OCI-LY3 (cell line): Measurements from ENCODE around the gene ABCD3.

Source experiments
- H2AFZ ChIP-seq: fragments of 200-600, 300-600 bp; shearing (Covaris generic); 2 replicates; pipeline ENCODE4 v1.6.0; 2014; ENCODE audit warnings: antibody characterized with exemption, low read depth, low read length
- H3K27ac ChIP-seq: fragments of 200-600, 300-600 bp; sonication (generic); 2 replicates; pipeline ENCODE4 v1.5.1; 2014; ENCODE audit warnings: mild to moderate bottlenecking, low read length, moderate library complexity, mixed read lengths
- H3K27me3 ChIP-seq: fragments of 200-600, 300-600 bp; sonication (generic); 2 replicates; pipeline ENCODE4 v1.6.1; 2014; ENCODE audit warnings: low read depth, low read length, mixed read lengths
- H3K36me3 ChIP-seq: fragments of 200-600, 300-600 bp; sonication (generic); replicated peaks from 2 replicates; pipeline ENCODE3; 2014; ENCODE audit warnings: low read depth, low read length, mixed read lengths
- H3K4me1 ChIP-seq: fragments of 300-600, 200-600 bp; sonication (generic); 2 replicates; pipeline ENCODE4 v1.6.1; 2014; ENCODE audit warnings: low read length, mixed read lengths
- H3K4me2 ChIP-seq: fragments of 200-600, 300-600 bp; sonication (generic); 2 replicates; pipeline ENCODE4 v1.6.1; 2014; ENCODE audit warnings: low read length, mixed read lengths
- H3K4me3 ChIP-seq: fragments of 300-600, 200-600 bp; sonication (generic); 2 replicates; pipeline ENCODE4 v1.5.1; 2014; ENCODE audit warnings: antibody characterized with exemption, mild to moderate bottlenecking, low read length, moderate library complexity
- H3K79me2 ChIP-seq: fragments of 300-600, 200-600 bp; shearing (Covaris generic); 2 replicates; pipeline ENCODE4 v1.6.1; 2014; ENCODE audit warnings: mild to moderate bottlenecking, low read length, mixed read lengths
- H3K9ac ChIP-seq: fragments of 300-600, 200-600 bp; shearing (Covaris generic); 2 replicates; pipeline ENCODE4 v1.6.0; 2014; ENCODE audit warnings: mild to moderate bottlenecking, low read length, moderate library complexity
- H3K9me3 ChIP-seq: fragments of 200-600, 300-600 bp; shearing (Covaris generic); 2 replicates; pipeline ENCODE4 v1.6.1; 2014; ENCODE audit warnings: low read length, mixed read lengths; ENCODE audit not compliant: insufficient read depth
- H4K20me1 ChIP-seq: fragments of 200-600, 300-600 bp; sonication (generic); 2 replicates; pipeline ENCODE4 v1.6.1; 2016; ENCODE audit warnings: low read length, mixed read lengths; ENCODE audit not compliant: insufficient read depth
- EZH2phosphoT487 ChIP-seq: fragments of 200-600 bp; shearing (Covaris generic); IDR thresholded peaks from 2 replicates; pipeline ENCODE4 v1.6.1; 2018; ENCODE audit warnings: antibody characterized with exemption, mixed run types, low read depth
- TF ChIP-seq, protein P1 (sequence below): fragments of 200-600, 300-600 bp; sonication (generic); IDR thresholded peaks from 2 replicates; pipeline ENCODE4 v1.5.1; 2014; ENCODE audit warnings: antibody characterized with exemption, low read length, low read depth

Gene ABCD3

DNA sequence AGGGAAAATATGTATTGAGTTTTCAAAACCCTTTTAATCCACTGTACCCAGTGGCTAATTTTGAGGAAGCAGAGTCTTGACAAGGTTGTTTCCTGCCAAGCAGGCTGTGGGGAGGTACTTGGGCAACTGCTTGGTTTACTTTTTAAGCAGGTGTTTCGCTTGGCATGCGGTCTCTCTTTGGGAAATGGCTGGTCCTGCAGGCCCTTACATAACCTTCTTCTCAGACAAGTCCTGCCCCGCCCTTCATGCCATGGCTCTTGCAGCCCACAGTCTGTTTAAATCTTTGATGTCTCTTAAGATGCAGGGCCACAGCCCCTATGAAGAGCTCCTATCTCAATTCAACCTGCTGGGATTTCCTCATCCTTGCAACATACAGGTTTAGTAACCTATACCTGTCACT, 36.0 kb upstream of the ABCD3 start:
- Histone ChIP-seq H3K27ac (no peak overlapping the region), H3K36me3 (no peaks in the 10 kb centered on the region), H3K4me2 (no peak overlapping the region), H4K20me1 (no peaks in the 10 kb centered on the region), H3K27me3 (no peaks in the 10 kb centered on the region), H3K79me2 (no peaks in the 10 kb centered on the region), H3K9ac (no peak overlapping the region), H3K9me3 (no peaks in the 10 kb centered on the region), H2AFZ (no peak overlapping the region), H3K4me3 (no peak overlapping the region), H3K4me1 (peaks cover 15% of the 10 kb centered on the region)
- TF ChIP-seq EZH2phosphoT487 = no peak
- TF ChIP-seq, protein P1, sequence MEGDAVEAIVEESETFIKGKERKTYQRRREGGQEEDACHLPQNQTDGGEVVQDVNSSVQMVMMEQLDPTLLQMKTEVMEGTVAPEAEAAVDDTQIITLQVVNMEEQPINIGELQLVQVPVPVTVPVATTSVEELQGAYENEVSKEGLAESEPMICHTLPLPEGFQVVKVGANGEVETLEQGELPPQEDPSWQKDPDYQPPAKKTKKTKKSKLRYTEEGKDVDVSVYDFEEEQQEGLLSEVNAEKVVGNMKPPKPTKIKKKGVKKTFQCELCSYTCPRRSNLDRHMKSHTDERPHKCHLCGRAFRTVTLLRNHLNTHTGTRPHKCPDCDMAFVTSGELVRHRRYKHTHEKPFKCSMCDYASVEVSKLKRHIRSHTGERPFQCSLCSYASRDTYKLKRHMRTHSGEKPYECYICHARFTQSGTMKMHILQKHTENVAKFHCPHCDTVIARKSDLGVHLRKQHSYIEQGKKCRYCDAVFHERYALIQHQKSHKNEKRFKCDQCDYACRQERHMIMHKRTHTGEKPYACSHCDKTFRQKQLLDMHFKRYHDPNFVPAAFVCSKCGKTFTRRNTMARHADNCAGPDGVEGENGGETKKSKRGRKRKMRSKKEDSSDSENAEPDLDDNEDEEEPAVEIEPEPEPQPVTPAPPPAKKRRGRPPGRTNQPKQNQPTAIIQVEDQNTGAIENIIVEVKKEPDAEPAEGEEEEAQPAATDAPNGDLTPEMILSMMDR = no peak

DNA sequence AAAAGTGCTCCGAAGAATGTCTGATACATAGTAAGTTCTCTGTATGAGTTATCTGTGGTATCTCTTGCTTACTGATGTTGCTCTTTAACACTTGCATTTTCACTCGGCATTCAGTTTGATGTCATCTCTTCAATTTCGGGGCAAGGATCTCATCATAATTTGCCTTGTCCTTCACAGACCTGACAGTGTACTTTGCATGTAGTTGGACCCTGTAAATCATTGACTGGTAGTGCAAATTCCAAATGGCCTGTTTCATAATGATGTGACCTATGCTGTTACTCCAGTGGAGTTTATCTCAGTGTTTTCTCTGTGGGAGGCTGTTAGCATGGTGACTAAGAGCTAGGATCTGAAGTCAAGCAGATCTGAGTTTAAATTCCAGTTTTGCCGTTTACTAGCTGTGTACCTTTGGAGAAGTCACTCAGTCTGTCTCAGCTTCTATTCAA, 34.2 kb upstream of the ABCD3 start:
- Histone ChIP-seq H3K36me3 (no peaks in the 10 kb centered on the region), H3K79me2 (no peaks in the 10 kb centered on the region), H4K20me1 (no peaks in the 10 kb centered on the region), H3K27me3 (no peaks in the 10 kb centered on the region), H3K9ac (no peak overlapping the region), H2AFZ (no peak overlapping the region), H3K27ac (no peak overlapping the region), H3K9me3 (no peaks in the 10 kb centered on the region), H3K4me3 (no peak overlapping the region), H3K4me1 (peaks cover 15% of the 10 kb centered on the region), H3K4me2 (peak overlapping the region; percentile 40)
- no peak for TF ChIP-seq EZH2phosphoT487
- TF ChIP-seq, protein P1 = no peak

DNA sequence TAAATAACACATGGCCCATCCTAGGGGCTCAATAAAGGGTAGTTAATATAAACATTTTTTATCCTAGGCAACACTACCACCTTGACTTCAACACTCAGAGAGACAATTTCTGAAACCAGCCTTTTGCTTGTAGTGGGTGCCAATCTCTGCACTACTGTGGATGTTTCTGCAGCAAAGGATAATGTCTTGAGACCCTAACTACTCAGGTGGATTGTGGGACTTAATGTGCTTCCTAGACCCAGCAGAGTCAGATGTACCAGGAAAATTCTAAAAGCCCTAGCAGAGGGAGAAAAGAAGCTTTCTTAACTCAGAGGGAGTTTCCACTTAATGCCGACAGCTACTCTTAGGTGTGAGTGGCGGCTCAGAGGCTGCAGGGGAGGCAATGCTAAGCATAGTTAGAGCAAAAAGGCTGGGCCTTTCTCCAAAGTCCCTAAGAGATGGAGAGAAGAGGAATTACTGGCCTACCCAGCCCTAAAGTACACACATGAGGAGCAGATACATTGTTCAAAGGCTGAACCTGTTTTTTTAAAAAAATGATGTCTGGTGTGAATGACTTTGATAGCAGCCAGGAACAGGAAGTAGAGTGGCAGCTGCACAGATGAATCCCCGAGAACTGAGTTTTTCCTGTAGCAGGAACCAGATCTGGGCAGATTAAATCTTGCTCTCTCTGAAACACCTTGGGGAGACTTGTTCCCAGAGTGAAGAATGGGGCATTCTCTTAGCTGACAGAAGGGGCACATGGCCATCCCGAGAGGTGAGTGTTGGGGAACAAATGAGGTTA, 33.5 kb upstream of the ABCD3 start:
- H3K4me2 ChIP-seq = peak overlapping the region; percentile 41

GRCh38 chr1:94385308-94385929, 32.8 kb upstream of the ABCD3 start:
- no peaks in the 10 kb centered on the region for H3K27me3 ChIP-seq
- no peak overlapping the region for H3K4me3 ChIP-seq
- H3K4me2 ChIP-seq = peak overlapping the region; percentile 41; the same call in 1 of the 2 replicates
- no peak for TF ChIP-seq EZH2phosphoT487
- TF ChIP-seq, protein P1 = no peak
- H4K20me1 ChIP-seq = no peaks in the 10 kb centered on the region
- no peaks in the 10 kb centered on the region for H3K36me3 ChIP-seq
- peak overlapping the region; percentile 77 for H2AFZ ChIP-seq
- H3K4me1 ChIP-seq = peaks cover 15% of the 10 kb centered on the region
- no peak overlapping the region for H3K9ac ChIP-seq
- no peaks in the 10 kb centered on the region for H3K9me3 ChIP-seq
- H3K27ac ChIP-seq = no peak overlapping the region
- H3K79me2 ChIP-seq = no peaks in the 10 kb centered on the region

More for the DNA sequence above, 33.5 kb upstream of the ABCD3 start:
- H3K27ac ChIP-seq = no peak overlapping the region
- H2AFZ ChIP-seq = peak overlapping the region; percentile 77
- no peaks in the 10 kb centered on the region for H3K79me2 ChIP-seq
- TF ChIP-seq, protein P1 = no peak
- TF ChIP-seq EZH2phosphoT487 = no peak
- peaks cover 15% of the 10 kb centered on the region for H3K4me1 ChIP-seq
- H3K4me3 ChIP-seq = no peak overlapping the region
- no peaks in the 10 kb centered on the region for H3K27me3 ChIP-seq
- no peaks in the 10 kb centered on the region for H4K20me1 ChIP-seq
- no peaks in the 10 kb centered on the region for H3K9me3 ChIP-seq
- no peak overlapping the region for H3K9ac ChIP-seq
- H3K36me3 ChIP-seq = no peaks in the 10 kb centered on the region
